NB4 (cell line): ENCODE measurements around the gene SAT1.
"Not testable (repeated sequence)": the region's sequence is repeated elsewhere in the genome, so short reads cannot be mapped to it uniquely, and the experiment has no call there.

ENCODE experiments used
- DNase-seq: peaks from one replicate; pipeline ENCODE4 v3.0.0; 2010; ENCODE audit warnings: low read depth
- H3K4me3 ChIP-seq: one replicate; pipeline ENCODE4 v1.5.1; 2011; ENCODE audit warnings: mild to moderate bottlenecking, low read depth, low read length, moderate library complexity
- MYC ChIP-seq: IDR thresholded peaks from 2 replicates; pipeline ENCODE4 v1.6.1; 2011; ENCODE audit warnings: low read depth, low read length
- POLR2A ChIP-seq: IDR thresholded peaks from 2 replicates; pipeline ENCODE4 v1.6.1; 2011; ENCODE audit warnings: mild to moderate bottlenecking; ENCODE audit not compliant: insufficient read length; ENCODE audit errors: extremely low read depth
- TF ChIP-seq, protein P1 (sequence below): IDR thresholded peaks from one replicate; pipeline ENCODE4 v1.5.1; 2012; ENCODE audit warnings: low read depth, low read length
- TF ChIP-seq, protein P2 (sequence below): IDR thresholded peaks from 2 replicates; pipeline ENCODE4 v1.6.1; 2011; ENCODE audit warnings: low read depth, low read length

The SAT1 gene

DNA sequence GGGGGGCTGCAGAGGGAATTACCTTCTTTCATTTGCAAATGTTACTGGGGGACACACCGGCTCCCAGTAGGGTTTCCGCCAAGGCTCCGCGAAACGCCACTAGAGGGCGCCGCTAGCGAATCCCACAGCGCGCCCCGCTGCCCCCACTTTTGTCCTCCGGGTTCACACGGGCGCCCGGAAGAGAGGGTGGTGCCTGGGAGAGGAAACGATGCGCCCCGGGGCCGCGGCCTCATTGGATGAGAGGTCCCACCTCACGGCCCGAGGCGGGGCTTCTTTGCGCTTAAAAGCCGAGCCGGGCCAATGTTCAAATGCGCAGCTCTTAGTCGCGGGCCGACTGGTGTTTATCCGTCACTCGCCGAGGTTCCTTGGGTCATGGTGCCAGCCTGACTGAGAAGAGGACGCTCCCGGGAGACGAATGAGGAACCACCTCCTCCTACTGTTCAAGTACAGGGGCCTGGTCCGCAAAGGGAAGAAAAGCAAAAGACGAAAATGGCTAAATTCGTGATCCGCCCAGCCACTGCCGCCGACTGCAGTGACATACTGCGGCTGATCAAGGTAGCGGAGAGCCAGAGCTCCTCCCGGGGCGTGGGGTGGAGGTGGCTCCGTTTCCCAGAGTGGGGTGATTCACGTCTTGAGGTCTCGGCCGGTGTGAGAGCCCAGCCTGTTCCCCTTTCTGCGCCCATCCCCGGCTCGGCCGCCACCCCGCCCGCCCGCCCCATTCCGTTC, at the start of gene SAT1:
TSS of gene SAT1 (plus strand) at position 311 of the 726 bp plus-strand sequence. CDS start at position 490, 179 bp downstream.
- peak; percentile 96 for DNase-seq
- TF ChIP-seq MYC (no peak), POLR2A (peak; percentile 99)
- TF ChIP-seq, protein P1, sequence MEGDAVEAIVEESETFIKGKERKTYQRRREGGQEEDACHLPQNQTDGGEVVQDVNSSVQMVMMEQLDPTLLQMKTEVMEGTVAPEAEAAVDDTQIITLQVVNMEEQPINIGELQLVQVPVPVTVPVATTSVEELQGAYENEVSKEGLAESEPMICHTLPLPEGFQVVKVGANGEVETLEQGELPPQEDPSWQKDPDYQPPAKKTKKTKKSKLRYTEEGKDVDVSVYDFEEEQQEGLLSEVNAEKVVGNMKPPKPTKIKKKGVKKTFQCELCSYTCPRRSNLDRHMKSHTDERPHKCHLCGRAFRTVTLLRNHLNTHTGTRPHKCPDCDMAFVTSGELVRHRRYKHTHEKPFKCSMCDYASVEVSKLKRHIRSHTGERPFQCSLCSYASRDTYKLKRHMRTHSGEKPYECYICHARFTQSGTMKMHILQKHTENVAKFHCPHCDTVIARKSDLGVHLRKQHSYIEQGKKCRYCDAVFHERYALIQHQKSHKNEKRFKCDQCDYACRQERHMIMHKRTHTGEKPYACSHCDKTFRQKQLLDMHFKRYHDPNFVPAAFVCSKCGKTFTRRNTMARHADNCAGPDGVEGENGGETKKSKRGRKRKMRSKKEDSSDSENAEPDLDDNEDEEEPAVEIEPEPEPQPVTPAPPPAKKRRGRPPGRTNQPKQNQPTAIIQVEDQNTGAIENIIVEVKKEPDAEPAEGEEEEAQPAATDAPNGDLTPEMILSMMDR = peak; percentile 51
- TF ChIP-seq, protein P2, sequence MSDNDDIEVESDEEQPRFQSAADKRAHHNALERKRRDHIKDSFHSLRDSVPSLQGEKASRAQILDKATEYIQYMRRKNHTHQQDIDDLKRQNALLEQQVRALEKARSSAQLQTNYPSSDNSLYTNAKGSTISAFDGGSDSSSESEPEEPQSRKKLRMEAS = no peak
- peak within 1 kb of the TSS; percentile 94 for H3K4me3 ChIP-seq

DNA sequence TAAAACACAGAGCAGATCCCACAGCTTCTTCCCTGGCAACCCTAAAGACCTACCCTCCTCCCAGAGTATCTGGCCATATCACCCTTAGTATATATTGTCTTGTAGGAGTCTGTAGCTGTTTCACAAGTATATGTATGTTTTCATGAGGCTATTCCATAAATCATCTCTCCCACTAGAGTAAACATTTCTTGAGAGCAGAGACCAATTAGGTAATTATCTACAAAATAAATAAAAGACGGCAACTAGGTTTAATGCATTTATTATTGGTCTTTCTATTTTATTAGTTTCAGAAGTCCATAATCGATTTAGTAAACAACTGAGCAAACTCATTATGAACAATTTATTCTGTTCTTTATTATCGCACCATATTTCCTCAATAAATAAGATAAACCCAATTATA, 46.9 kb upstream of the SAT1 start:
- no peak for DNase-seq
- no peak overlapping the region for H3K4me3 ChIP-seq
- no peak for TF ChIP-seq POLR2A
- TF ChIP-seq, protein P2 = no peak
- TF ChIP-seq, protein P1 = no peak
- TF ChIP-seq MYC = no peak

DNA sequence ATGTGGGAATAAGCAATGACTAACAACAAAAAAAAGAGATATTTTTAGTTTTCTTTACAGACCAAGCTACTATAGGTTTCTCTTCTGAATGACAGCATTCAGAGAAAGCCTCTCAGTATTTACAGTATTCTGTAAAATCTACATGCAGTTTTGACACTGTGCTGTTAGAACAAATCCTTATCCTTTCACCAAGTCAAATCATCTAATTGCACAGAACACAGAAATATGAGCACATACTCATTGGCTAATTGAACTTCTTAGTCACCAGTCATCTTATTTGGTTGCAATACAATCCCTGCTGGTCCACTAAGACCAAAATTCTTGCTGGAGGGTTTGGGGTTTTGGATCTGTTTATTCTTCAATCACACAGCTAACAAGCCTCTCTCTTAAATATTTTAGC, 45.6 kb upstream of the SAT1 start:
- TF ChIP-seq POLR2A = no peak
- TF ChIP-seq, protein P1 = no peak
- TF ChIP-seq, protein P2 = no peak
- TF ChIP-seq MYC = no peak
- no peak overlapping the region for H3K4me3 ChIP-seq
- DNase-seq = no peak

DNA sequence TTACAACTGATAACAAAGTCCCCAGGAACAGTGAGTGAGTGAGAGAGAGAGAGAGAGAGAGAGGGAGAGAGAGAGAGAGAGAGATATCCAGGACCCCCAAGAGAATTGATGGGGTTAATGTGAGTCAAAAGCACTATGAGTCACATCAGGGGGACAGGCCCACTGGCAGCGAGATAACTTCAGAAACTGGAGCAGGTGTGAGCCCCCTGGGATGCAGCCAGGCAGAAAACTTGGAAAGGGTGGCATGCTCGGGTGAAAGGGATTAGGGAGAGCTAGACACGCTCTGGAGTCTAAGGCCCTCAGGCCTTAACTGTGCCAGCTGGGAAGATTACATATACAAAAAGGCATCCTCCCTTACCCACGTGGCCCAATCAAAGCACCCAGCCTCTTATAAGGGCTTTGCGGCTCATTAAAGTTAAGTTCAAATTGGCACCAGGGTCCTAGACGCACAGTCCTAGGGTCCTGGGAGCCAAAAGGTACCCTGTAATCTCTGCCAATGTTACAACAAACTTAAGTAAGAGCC, 40.7 kb upstream of the SAT1 start:
- DNase-seq = peak; percentile 42
- no peak for TF ChIP-seq MYC
- TF ChIP-seq, protein P2 = peak; percentile 43; the same call in 1 of the 2 replicates
- peak overlapping the region; percentile 67 for H3K4me3 ChIP-seq

DNA sequence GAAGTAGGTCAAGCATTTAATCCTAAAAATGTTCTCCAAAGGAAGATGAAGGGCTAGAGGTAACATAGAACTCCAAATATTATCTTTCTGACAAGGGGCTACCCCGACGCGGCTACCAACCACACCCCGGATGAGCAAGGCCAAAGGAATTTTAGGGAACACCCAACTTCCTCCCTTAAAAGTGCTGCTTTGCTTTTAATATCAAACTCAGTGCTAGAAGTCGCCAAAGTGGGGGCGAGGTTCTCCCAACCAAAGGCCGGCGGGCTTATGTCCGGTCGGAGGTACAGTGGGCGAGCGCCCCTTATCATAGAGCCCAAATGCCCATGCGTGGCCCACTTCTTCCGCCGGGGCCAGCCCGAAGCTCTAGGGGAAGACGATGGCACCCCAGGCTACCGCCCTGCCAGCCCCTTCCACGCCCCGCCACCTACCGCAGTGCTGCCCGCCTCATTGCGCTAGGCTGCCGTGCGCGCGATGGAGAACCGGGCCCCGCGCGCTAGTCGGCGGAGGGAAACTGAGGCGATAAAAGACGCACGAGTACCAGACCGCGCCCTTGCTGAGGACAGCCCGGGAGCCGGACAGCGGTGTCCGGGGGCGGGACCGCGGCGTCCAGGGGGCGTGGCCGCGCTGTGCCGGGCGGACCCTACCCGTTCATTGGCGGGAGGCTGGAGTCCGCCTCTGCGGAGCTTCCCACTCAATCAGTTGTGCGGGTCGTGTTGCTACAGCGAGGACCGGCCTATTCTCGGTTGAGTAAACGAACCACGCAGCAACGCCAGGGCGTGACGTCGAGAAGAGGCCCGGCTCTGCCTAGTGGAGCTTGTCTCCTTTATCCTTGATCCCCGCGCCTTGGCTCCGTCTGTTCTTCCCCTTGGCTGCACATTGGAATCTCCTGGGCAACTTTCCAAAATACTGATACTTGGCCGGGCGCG, 40.0 kb upstream of the SAT1 start, which contains the start of gene ACOT9:
TSS of gene ACOT9 (minus strand) at position 580 of the 926 bp plus-strand sequence. CDS start at position 448, 132 bp downstream.
- peak within 1 kb of the TSS; percentile 67 for H3K4me3 ChIP-seq

DNA sequence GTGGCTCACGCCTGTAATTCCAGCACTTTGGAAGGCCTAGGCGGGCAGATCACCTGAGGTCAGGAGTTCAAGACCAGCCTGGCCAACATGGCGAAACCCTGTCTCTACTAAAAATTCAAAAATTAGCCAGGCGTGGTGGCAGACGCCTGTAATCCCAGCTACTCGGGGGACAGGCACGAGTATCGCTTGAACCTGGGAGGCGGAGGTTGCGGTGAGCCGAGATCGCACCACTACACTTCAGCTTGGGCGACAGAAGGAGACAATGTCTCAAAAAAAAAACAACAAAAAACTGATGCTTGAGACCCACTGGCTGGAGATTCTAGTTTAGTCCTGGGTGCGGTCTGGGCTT, 39.4 kb upstream of the SAT1 start:
- peak overlapping the region; percentile 67 for H3K4me3 ChIP-seq

More for the DNA sequence above, 40.0 kb upstream of the SAT1 start, which contains the start of gene ACOT9:
- DNase-seq = peak; percentile 87
- TF ChIP-seq MYC (no peak), POLR2A (peak; percentile 49)
- TF ChIP-seq, protein P2 = peak; percentile 26; the same call in 1 of the 2 replicates

DNA sequence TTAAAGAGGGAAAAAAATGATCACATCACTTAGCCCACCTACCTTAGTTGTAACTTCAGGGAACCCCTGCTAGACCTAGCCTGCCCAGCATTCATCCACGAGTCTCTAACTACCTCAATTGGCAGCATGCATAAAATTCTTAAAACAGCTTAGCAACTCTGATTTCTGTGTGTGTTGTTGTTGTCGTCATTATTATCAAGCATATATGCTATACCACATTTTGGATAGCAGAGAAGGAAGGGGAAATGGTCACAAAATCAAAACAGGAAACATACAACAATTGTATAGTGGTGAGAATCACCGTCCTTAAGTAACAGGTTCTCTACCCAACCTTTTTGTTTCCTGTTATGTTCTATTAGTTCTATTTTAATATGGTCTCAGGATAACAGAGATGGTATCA, 37.2 kb upstream of the SAT1 start:
- TF ChIP-seq, protein P2 = no peak
- TF ChIP-seq, protein P1 = no peak
- no peak for TF ChIP-seq MYC
- no peak for TF ChIP-seq POLR2A
- DNase-seq = no peak
- H3K4me3 ChIP-seq = no peak overlapping the region

More for the DNA sequence above, 39.4 kb upstream of the SAT1 start:
- DNase-seq = not testable (repeated sequence)
